Mesothelial cell of epicardium (in vitro differentiated cells): Measurements from ENCODE around the gene VMO1. TPM values are rescaled to one million over a fixed set of nuclear protein-coding genes. Genes with fewer than 3 reads are reported as not detected.
A peak's percentile ranks its signal among the peaks of the same experiment; 100 is the strongest.

ENCODE experiments used
- DNase-seq, 2 experiments: peaks; one replicate each; pipeline ENCODE4 v3.0.0; 2021; ENCODE audit warnings: low spot score in 2 of 2; ENCODE audit not compliant: unreplicated experiment in 2 of 2
- H3K27ac Mint-ChIP-seq: 2 replicates; pipeline ENCODE4 v1.8.0; 2021; ENCODE audit warnings: mixed read lengths
- H3K27me3 Mint-ChIP-seq: 2 replicates; pipeline ENCODE4 v1.8.0; 2021; ENCODE audit warnings: low read depth, mixed read lengths
- H3K36me3 Mint-ChIP-seq: 2 replicates; pipeline ENCODE4 v1.8.0; 2021; ENCODE audit warnings: mixed read lengths
- H3K4me1 Mint-ChIP-seq: 2 replicates; pipeline ENCODE4 v1.8.0; 2021; ENCODE audit warnings: mixed read lengths
- H3K4me3 Mint-ChIP-seq: 2 replicates; pipeline ENCODE4 v1.8.0; 2021; ENCODE audit warnings: mild to moderate bottlenecking, moderate library complexity, mixed read lengths
- H3K9me3 Mint-ChIP-seq: 2 replicates; pipeline ENCODE4 v1.8.0; 2021; ENCODE audit warnings: mixed read lengths
- CTCF ChIP-seq: fragments of 200-600 bp; sonication (generic); IDR thresholded peaks from one replicate; pipeline ENCODE4 v1.5.0; 2021; ENCODE audit warnings: antibody characterized with exemption; ENCODE audit not compliant: unreplicated experiment
- total RNA-seq: library from RNA; stranded (reverse); gene quantifications from 3 replicates; pipeline ENCODE4 v1.2.1, GENCODE V29; 2021

VMO1 gene
- total RNA-seq, 1 donor from 2014 or later = 2.5 TPM

- DNase-seq = peak; percentile 46 to 68
- H3K27me3 Mint-ChIP-seq = peaks cover 85% of the 10 kb centered on the region
- H3K27ac Mint-ChIP-seq = peak within 1 kb of the TSS; percentile 92
These were observed 46.8 kb downstream of the VMO1 start, which contains the start of the genes CXCL16 and ZMYND15 for GRCh38 chr17:4739122-4740024. CXCL16 (minus strand) TSS chr17:4739928; CDS start chr17:4739339, 589 bp downstream. ZMYND15 (plus strand) TSS chr17:4739833; CDS start chr17:4740549, 716 bp downstream.

GRCh38 chr17:4738136-4739121 lies 47.7 kb downstream of the VMO1 start:
- no peaks in the 10 kb centered on the region for H3K9me3 Mint-ChIP-seq
- DNase-seq = no peak
- H3K27me3 Mint-ChIP-seq = peaks cover 77% of the 10 kb centered on the region
- no peaks in the 10 kb centered on the region for H3K36me3 Mint-ChIP-seq
- H3K4me3 Mint-ChIP-seq = peak overlapping the region; percentile 72
- H3K27ac Mint-ChIP-seq = peak overlapping the region; percentile 92
- TF ChIP-seq CTCF = no peak
- peaks cover 16% of the 10 kb centered on the region for H3K4me1 Mint-ChIP-seq

More at GRCh38 chr17:4739122-4740024, 46.8 kb downstream of the VMO1 start, which contains the start of the genes CXCL16 and ZMYND15:
- no peaks in the 10 kb centered on the region for H3K9me3 Mint-ChIP-seq
- H3K4me3 Mint-ChIP-seq = peak within 1 kb of the TSS; percentile 72
- no peak for TF ChIP-seq CTCF
- H3K4me1 Mint-ChIP-seq = peaks cover 16% of the 10 kb centered on the region
- H3K36me3 Mint-ChIP-seq = no peaks in the 10 kb centered on the region

GRCh38 chr17:4735876-4736651 lies 50.1 kb downstream of the VMO1 start:
- no peak overlapping the region for H3K4me3 Mint-ChIP-seq
- H3K27me3 Mint-ChIP-seq = peaks cover 53% of the 10 kb centered on the region
- no peak for DNase-seq

More at GRCh38 chr17:4735876-4736651, 50.1 kb downstream of the VMO1 start:
- no peak for TF ChIP-seq CTCF
- Mint-ChIP-seq H3K36me3 (no peaks in the 10 kb centered on the region), H3K27ac (no peak overlapping the region), H3K9me3 (no peaks in the 10 kb centered on the region), H3K4me1 (peaks cover 19% of the 10 kb centered on the region)

Other genes with a start within 250 kb of the VMO1 start
- 69.5 to 74.6 TPM (median 73.5 TPM) in 3 replicates for gene MYBBP1A, start 231.0 kb downstream of the VMO1 start, total RNA-seq
- gene GGT6, start 225.8 kb downstream of the VMO1 start, total RNA-seq = 0.09 to 0.27 TPM (median 0.22 TPM) in 3 replicates
- 64.8 to 68.2 TPM (median 65.7 TPM) in 3 replicates for gene SMTNL2, start 201.8 kb downstream of the VMO1 start, total RNA-seq
- gene ALOX15, start 144.7 kb downstream of the VMO1 start, total RNA-seq = 0.18 to 0.45 TPM (median 0.36 TPM) in 3 replicates
- gene PELP1, start 82.2 kb downstream of the VMO1 start, total RNA-seq = 95.2 to 101 TPM (median 99.5 TPM) in 3 replicates
- 34.9 to 39.7 TPM (median 38.7 TPM) in 3 replicates for gene ARRB2, start 75.7 kb downstream of the VMO1 start, total RNA-seq
- gene MED11, start 54.9 kb downstream of the VMO1 start, total RNA-seq = 11.8 to 15.8 TPM (median 15.5 TPM) in 3 replicates
- gene ZMYND15, start 46.5 kb downstream of the VMO1 start, total RNA-seq = 0.78 to 0.93 TPM (median 0.81 TPM) in 3 replicates
- gene CXCL16, start 46.4 kb downstream of the VMO1 start, total RNA-seq = 7.6 to 8.8 TPM (median 8.1 TPM) in 3 replicates
- not detected in 3 replicates for gene TM4SF5, start 14.5 kb downstream of the VMO1 start, total RNA-seq
- 0.22 TPM in 1 of 3 replicates, not detected in the others for gene GLTPD2, start 2.6 kb upstream of the VMO1 start, total RNA-seq
- 98.2 to 102 TPM (median 102 TPM) in 3 replicates for gene PSMB6, start 9.8 kb upstream of the VMO1 start, total RNA-seq
- 77.3 to 83.6 TPM (median 82.5 TPM) in 3 replicates for gene PLD2, start 20.8 kb upstream of the VMO1 start, total RNA-seq
- gene MINK1, start 47.0 kb upstream of the VMO1 start, total RNA-seq = 113 to 117 TPM (median 114 TPM) in 3 replicates
- 8.6 to 9.3 TPM (median 9.2 TPM) in 3 replicates for gene C17orf107, start 113.2 kb upstream of the VMO1 start, total RNA-seq
- 1.5 to 1.9 TPM (median 1.7 TPM) in 3 replicates for gene CHRNE, start 116.7 kb upstream of the VMO1 start, total RNA-seq
- gene GP1BA, start 145.9 kb upstream of the VMO1 start, total RNA-seq = not detected in 3 replicates
- gene SLC25A11, start 153.7 kb upstream of the VMO1 start, total RNA-seq = 52.5 to 54.2 TPM (median 53.9 TPM) in 3 replicates
- gene RNF167, start 153.9 kb upstream of the VMO1 start, total RNA-seq = 72.3 to 74.6 TPM (median 73.1 TPM) in 3 replicates
- gene PFN1, start 162.2 kb upstream of the VMO1 start, total RNA-seq = 357 to 377 TPM (median 370 TPM) in 3 replicates
- gene ENO3, start 164.8 kb upstream of the VMO1 start, total RNA-seq = 21.2 to 25.3 TPM (median 22.4 TPM) in 3 replicates
- 72.8 to 86.9 TPM (median 72.9 TPM) in 3 replicates for gene SPAG7, start 181.5 kb upstream of the VMO1 start, total RNA-seq
- 27.0 to 31.6 TPM (median 31.2 TPM) in 3 replicates for gene CAMTA2, start 201.3 kb upstream of the VMO1 start, total RNA-seq
- 1.7 to 3.1 TPM (median 2.7 TPM) in 3 replicates for gene INCA1, start 211.2 kb upstream of the VMO1 start, total RNA-seq
- gene KIF1C, start 211.6 kb upstream of the VMO1 start, total RNA-seq = 78.5 to 82.9 TPM (median 81.7 TPM) in 3 replicates
- 0.20 to 0.54 TPM (median 0.38 TPM) in 3 replicates for gene SLC52A1, start 249.1 kb upstream of the VMO1 start, total RNA-seq